22Rv1 (cell line): ENCODE data around the gene VKORC1L1.
"Not testable (repeated sequence)": the region's sequence is repeated elsewhere in the genome, so short reads cannot be mapped to it uniquely, and the experiment has no call there.

Experiments
- H3K27ac ChIP-seq: fragments of 450-650 bp; 2 replicates; pipeline ENCODE4 v1.5.1; 2017
- CTCF ChIP-seq: fragments of 450-650 bp; IDR thresholded peaks from 2 replicates; pipeline ENCODE4 v1.5.1; 2017; ENCODE audit warnings: mild to moderate bottlenecking
- ZFX ChIP-seq: fragments of 450-650 bp; IDR thresholded peaks from 2 replicates; pipeline ENCODE4 v1.6.1; 2017; ENCODE audit warnings: antibody characterized with exemption, borderline replicate concordance

VKORC1L1 gene

DNA sequence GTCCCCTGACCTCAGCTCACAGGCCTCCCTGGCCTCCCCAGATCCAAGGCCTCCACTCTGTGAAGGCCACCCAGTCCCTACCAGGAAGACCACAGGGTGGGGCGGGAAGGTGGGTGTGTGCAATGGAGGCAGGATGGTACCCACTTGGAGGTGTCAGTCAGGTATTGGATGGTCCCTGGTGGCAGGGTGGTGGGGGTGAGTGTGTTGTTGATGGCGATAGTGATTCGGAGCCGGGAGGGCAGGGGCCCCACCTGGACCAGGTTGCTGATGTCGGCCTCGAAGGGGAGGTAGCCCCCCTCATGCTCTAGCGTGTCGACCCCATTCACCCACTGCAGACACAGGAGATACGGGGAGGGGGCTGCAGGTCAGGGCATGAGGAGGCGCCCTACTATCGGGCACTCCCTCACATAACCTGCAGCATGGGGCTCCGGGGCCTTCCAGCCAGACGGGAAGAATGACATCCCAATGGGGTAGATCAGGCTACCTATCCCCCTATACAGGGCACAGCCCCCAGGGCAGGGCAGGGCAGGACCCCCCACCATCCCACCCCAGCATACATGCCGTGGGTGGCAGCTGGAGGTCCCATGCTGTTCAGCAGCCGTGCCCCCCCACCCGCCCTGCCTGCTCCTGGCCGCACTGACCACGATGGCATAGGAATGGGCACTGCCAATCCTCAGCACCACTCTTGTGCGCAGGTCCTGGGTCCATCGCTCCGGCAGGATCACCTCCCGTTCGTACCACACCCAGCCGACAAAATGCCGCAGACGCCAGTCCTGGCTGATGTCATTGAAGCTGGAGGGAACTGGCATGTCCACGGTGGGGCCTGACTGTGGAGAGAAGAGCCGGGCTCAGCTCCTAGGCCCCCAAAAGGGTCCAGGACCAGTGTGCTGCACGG, 107.0 kb downstream of the VKORC1L1 start:
- H3K27ac ChIP-seq, result no peak overlapping the region
- TF ChIP-seq CTCF (no peak), ZFX (no peak)

- peak overlapping the region; percentile 73 for H3K27ac ChIP-seq
- no peak for TF ChIP-seq CTCF
- no peak for TF ChIP-seq ZFX
Observed at GRCh38 chr7:65980478-65981250, 107.8 kb downstream of the VKORC1L1 start.

DNA sequence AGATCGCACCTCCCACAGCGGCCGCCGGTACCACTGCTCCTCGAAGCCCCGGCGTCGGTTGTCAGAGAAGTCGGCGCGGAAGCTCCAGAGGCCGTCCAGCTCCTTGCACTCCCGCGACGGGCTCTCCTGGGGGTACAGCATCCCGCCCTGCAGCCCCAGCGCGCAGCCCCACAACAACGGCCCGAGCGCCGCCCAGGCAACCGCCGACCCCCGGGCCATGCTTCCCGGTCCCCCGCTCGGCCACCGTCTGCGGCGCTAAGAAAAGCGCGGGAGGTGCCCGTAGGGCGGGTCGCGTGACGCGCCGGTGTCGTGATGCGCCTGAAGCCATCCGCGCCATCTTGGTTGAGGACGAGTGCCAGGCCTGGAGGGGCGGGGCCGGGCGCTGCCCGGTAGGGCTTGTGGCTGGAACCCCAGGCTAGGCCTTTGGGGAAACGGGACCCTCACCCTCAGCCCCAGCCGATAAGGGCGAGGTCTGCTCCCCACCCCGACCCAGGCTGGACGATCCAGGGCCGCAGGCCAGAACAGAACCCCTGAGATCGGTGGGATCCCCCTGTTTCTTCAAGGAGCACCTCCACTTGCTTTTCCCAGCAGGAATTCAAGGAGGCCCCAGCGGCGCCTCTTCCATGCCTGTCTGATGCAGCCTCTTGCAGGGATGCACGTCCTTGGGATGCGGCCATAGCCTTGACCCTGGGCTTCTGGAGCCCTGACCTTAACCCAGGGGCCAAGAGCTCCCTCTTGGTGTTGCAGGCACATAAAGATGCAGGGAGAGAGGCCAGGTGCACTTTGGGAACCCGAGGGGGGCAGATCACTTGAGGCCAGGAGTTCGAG, 109.3 kb downstream of the VKORC1L1 start, which contains the start of gene GUSB:
Gene GUSB (minus strand): TSS at position 249 of the 828 bp plus-strand sequence. CDS start 30 bp downstream, at position 219.
- no peak for TF ChIP-seq CTCF
- TF ChIP-seq ZFX, result no peak
- peak within 1 kb of the TSS; percentile 73 for H3K27ac ChIP-seq

GRCh38 chr7:65983965-65984658, 111.2 kb downstream of the VKORC1L1 start:
- no peak for TF ChIP-seq ZFX
- no peak for TF ChIP-seq CTCF
- no peak overlapping the region for H3K27ac ChIP-seq

GRCh38 chr7:65988084-65988483, 115.2 kb downstream of the VKORC1L1 start:
- no peak for TF ChIP-seq CTCF
- TF ChIP-seq ZFX, result no peak
- H3K27ac ChIP-seq, result no peak overlapping the region

DNA sequence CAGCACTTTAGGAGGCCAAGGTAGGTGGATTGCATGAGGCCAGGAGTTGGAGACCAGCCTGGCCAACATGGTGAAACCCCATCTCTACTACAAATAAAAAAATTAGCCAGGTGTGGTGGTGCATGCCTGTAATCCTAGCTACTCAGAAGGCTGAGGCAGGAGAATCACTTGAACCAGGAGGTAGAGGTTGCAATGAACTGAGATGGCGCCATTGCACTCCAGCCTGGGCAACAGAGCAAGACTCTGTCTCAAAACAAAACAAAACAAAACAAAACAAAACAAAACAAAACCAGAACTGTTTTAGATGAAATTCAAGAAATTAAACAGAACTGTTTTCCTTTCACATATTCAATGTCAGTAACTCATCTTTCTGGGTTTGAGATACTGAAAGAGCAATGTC, 115.6 kb downstream of the VKORC1L1 start:
- H3K27ac ChIP-seq, result not testable (repeated sequence)

- TF ChIP-seq CTCF (no peak), ZFX (no peak)
Observed at GRCh38 chr7:65989694-65990080, 116.8 kb downstream of the VKORC1L1 start.

DNA sequence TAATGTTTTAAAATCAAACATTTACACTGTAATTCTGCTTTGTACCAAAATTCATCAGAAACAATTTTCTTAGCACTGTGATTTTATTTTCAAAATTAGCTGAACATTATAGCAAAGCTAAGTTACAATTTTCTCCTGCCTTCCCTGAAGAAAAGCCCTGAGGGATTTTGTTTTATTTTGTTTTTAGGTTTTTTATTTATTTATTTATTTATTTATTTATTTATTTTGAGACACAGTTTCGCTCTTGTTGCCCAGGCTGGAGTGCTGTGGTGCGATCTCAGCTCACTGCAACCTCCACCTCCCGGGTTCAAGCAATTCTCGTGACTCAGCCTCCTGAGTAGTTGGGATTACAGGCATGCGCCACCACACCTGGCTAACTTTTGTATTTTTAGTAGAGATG, 119.0 kb downstream of the VKORC1L1 start:
- not testable (repeated sequence) for H3K27ac ChIP-seq

More at GRCh38 chr7:65989694-65990080, 116.8 kb downstream of the VKORC1L1 start:
- H3K27ac ChIP-seq, result no peak overlapping the region
